Activated naive CD4-positive, alpha-beta T cell treated with anti-CD3 and anti-CD28 coated beads, Interleukin-2, amount 50 U/mL, for 24 hours (primary cell): ENCODE results near the gene CHAC2.
"Not testable (repeated sequence)": the region's sequence is repeated elsewhere in the genome, so short reads cannot be mapped to it uniquely, and the experiment has no call there.

Experiments used
- H3K27ac Mint-ChIP-seq: one replicate; pipeline ENCODE4 v1.8.0; 2021; ENCODE audit warnings: mild to moderate bottlenecking, mixed read lengths
- H3K27me3 Mint-ChIP-seq: one replicate; pipeline ENCODE4 v1.8.0; 2021; ENCODE audit warnings: mixed read lengths
- H3K36me3 Mint-ChIP-seq: one replicate; pipeline ENCODE4 v1.8.0; 2021; ENCODE audit warnings: mixed read lengths
- H3K4me1 Mint-ChIP-seq: one replicate; pipeline ENCODE4 v1.8.0; 2021; ENCODE audit warnings: mixed read lengths
- H3K4me3 Mint-ChIP-seq: one replicate; pipeline ENCODE4 v1.8.0; 2021; ENCODE audit warnings: mild to moderate bottlenecking, mixed read lengths
- H3K9me3 Mint-ChIP-seq: one replicate; pipeline ENCODE4 v1.8.0; 2021; ENCODE audit warnings: mixed read lengths

CHAC2 gene

GRCh38 chr2:53793261-53793660 lies 25.7 kb downstream of the CHAC2 start:
- no peaks in the 10 kb centered on the region for H3K27me3 Mint-ChIP-seq
- H3K36me3 Mint-ChIP-seq: peaks cover 5% of the 10 kb centered on the region
- H3K4me1 Mint-ChIP-seq: peaks cover 25% of the 10 kb centered on the region
- H3K4me3 Mint-ChIP-seq: no peak overlapping the region
- H3K9me3 Mint-ChIP-seq: no peaks in the 10 kb centered on the region
- no peak overlapping the region for H3K27ac Mint-ChIP-seq

GRCh38 chr2:53793821-53794220 lies 26.2 kb downstream of the CHAC2 start:
- H3K36me3 Mint-ChIP-seq: peaks cover 5% of the 10 kb centered on the region
- H3K9me3 Mint-ChIP-seq: no peaks in the 10 kb centered on the region
- no peak overlapping the region for H3K4me3 Mint-ChIP-seq
- peaks cover 20% of the 10 kb centered on the region for H3K4me1 Mint-ChIP-seq
- H3K27ac Mint-ChIP-seq: no peak overlapping the region
- H3K27me3 Mint-ChIP-seq: no peaks in the 10 kb centered on the region

- Mint-ChIP-seq H3K4me1 (peaks cover 5% of the 10 kb centered on the region), H3K27ac (no peak overlapping the region), H3K27me3 (no peaks in the 10 kb centered on the region), H3K9me3 (no peaks in the 10 kb centered on the region), H3K4me3 (no peak overlapping the region), H3K36me3 (peaks cover 17% of the 10 kb centered on the region)
Measured at GRCh38 chr2:53801547-53801946, 33.9 kb downstream of the CHAC2 start.

- no peak overlapping the region for H3K27ac Mint-ChIP-seq
- H3K4me1 Mint-ChIP-seq: peaks cover 5% of the 10 kb centered on the region
- H3K9me3 Mint-ChIP-seq: no peaks in the 10 kb centered on the region
- no peaks in the 10 kb centered on the region for H3K27me3 Mint-ChIP-seq
- no peak overlapping the region for H3K4me3 Mint-ChIP-seq
- peaks cover 19% of the 10 kb centered on the region for H3K36me3 Mint-ChIP-seq
Measured at GRCh38 chr2:53802617-53803151, 35.1 kb downstream of the CHAC2 start.

GRCh38 chr2:53811601-53812000 lies 44.0 kb downstream of the CHAC2 start:
- Mint-ChIP-seq H3K27ac (no peak overlapping the region), H3K9me3 (no peaks in the 10 kb centered on the region), H3K4me1 (no peaks in the 10 kb centered on the region), H3K4me3 (no peak overlapping the region), H3K36me3 (peaks cover 14% of the 10 kb centered on the region), H3K27me3 (no peaks in the 10 kb centered on the region)

GRCh38 chr2:53813151-53813550 lies 45.5 kb downstream of the CHAC2 start:
- no peaks in the 10 kb centered on the region for H3K27me3 Mint-ChIP-seq
- H3K36me3 Mint-ChIP-seq: peaks cover 23% of the 10 kb centered on the region
- H3K4me1 Mint-ChIP-seq: no peaks in the 10 kb centered on the region
- H3K4me3 Mint-ChIP-seq: no peak overlapping the region
- H3K9me3 Mint-ChIP-seq: no peaks in the 10 kb centered on the region
- H3K27ac Mint-ChIP-seq: no peak overlapping the region

- Mint-ChIP-seq H3K27ac (no peak overlapping the region), H3K4me1 (no peaks in the 10 kb centered on the region), H3K4me3 (no peak overlapping the region), H3K27me3 (no peaks in the 10 kb centered on the region), H3K9me3 (no peaks in the 10 kb centered on the region), H3K36me3 (peaks cover 16% of the 10 kb centered on the region)
Measured at GRCh38 chr2:53818854-53819435, 51.3 kb downstream of the CHAC2 start.

- Mint-ChIP-seq H3K9me3 (no peaks in the 10 kb centered on the region), H3K36me3 (peaks cover 16% of the 10 kb centered on the region), H3K27ac (no peak overlapping the region), H3K4me1 (no peaks in the 10 kb centered on the region), H3K4me3 (no peak overlapping the region), H3K27me3 (no peaks in the 10 kb centered on the region)
Measured at GRCh38 chr2:53819634-53820033, 52.0 kb downstream of the CHAC2 start.

- no peaks in the 10 kb centered on the region for H3K9me3 Mint-ChIP-seq
- no peaks in the 10 kb centered on the region for H3K4me1 Mint-ChIP-seq
- no peak overlapping the region for H3K27ac Mint-ChIP-seq
- no peak overlapping the region for H3K4me3 Mint-ChIP-seq
- peaks cover 16% of the 10 kb centered on the region for H3K36me3 Mint-ChIP-seq
- no peaks in the 10 kb centered on the region for H3K27me3 Mint-ChIP-seq
Measured at GRCh38 chr2:53820048-53820447, 52.4 kb downstream of the CHAC2 start.

GRCh38 chr2:53820711-53821110 lies 53.1 kb downstream of the CHAC2 start:
- Mint-ChIP-seq H3K4me3 (no peak overlapping the region), H3K9me3 (no peaks in the 10 kb centered on the region), H3K27ac (no peak overlapping the region), H3K36me3 (peaks cover 12% of the 10 kb centered on the region), H3K4me1 (no peaks in the 10 kb centered on the region), H3K27me3 (no peaks in the 10 kb centered on the region)

GRCh38 chr2:53821810-53822209 lies 54.2 kb downstream of the CHAC2 start:
- Mint-ChIP-seq H3K27me3 (no peaks in the 10 kb centered on the region), H3K36me3 (peaks cover 8% of the 10 kb centered on the region), H3K4me3 (no peak overlapping the region), H3K9me3 (no peaks in the 10 kb centered on the region), H3K4me1 (no peaks in the 10 kb centered on the region), H3K27ac (no peak overlapping the region)

- not testable (repeated sequence) for H3K4me3 Mint-ChIP-seq, H3K27ac Mint-ChIP-seq, H3K4me1 Mint-ChIP-seq, H3K9me3 Mint-ChIP-seq, H3K36me3 Mint-ChIP-seq, H3K27me3 Mint-ChIP-seq
Measured at GRCh38 chr2:53823639-53824038, 56.0 kb downstream of the CHAC2 start.
